HG02885 (cell line): ENCODE results near the gene HIC2.
"Not testable (repeated sequence)": the region's sequence is repeated elsewhere in the genome, so short reads cannot be mapped to it uniquely, and the experiment has no call there.

Experiments
- ATAC-seq: cut with Tn5 transposase; IDR thresholded peaks from one replicate; pipeline ENCODE4 v1.9.1; 2021; ENCODE audit warnings: mild to moderate bottlenecking; ENCODE audit not compliant: unreplicated experiment, poor library complexity

HIC2 gene

GRCh38 chr22:21417227-21417746, at the start of gene HIC2:
TSS of gene HIC2 (plus strand) at chr22:21417371. CDS start at chr22:21442832, 25,461 bp downstream.
- ATAC-seq, result peak; percentile 86

DNA sequence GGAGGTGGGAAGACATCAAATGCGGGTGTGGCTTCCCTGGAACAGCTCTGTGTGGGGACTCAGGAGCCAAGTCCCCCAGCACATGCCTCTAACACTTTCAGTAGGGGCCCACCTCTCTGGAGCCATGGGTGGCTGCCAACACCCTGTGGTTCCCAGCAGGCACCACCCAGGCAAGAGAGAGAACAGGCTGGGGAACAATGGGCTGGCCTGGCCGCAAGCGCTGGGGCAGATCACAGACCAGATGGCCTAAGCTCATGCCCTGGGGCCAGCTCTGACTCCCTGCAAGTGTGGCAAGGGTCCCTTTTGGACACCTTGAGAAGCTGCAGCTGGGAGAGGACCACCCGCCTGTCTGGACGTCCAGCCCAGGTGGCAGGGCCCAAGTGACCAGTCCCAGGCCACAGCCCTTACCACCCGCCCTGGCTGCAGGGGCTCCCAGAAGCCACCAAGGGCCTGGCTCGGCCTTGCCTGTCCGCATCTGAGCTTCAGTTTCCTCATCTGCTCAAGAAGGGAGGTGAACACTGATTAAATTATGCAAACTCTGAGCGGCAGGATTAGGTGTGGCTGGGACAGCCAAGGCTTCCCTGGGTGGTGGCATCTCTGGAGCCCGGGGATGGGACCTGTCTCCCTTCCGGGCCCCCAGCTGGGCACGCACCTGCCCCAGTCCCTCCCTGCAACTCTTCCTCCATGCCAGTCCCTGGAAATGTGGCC, 48.4 kb upstream of the HIC2 start:
- ATAC-seq, result not testable (repeated sequence)

GRCh38 chr22:21375880-21376279, 41.3 kb upstream of the HIC2 start:
- ATAC-seq, result not testable (repeated sequence)

DNA sequence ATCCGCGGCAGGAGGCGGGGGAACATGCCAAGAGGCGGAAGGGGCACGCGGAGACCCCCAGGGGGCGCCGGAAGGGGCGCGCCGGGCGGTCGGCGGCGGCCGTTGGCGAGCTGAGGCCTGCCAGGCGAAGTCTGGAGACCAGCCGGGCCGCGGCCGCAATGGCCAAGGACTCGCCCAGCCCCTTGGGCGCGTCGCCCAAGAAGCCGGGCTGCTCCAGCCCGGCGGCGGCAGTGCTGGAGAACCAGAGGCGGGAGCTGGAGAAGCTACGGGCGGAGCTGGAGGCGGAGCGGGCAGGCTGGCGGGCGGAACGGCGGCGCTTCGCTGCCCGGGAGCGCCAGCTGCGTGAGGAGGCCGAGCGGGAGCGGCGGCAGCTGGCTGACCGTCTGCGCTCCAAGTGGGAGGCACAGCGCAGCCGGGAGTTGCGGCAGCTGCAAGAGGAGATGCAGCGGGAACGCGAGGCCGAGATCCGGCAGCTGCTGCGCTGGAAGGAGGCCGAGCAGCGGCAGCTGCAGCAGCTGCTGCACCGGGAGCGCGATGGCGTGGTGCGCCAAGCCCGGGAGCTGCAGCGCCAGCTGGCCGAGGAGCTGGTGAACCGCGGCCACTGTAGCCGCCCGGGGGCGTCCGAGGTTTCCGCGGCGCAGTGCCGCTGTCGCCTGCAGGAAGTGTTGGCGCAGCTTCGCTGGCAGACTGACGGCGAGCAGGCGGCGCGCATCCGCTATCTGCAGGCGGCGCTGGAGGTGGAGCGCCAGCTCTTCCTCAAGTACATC, 33.3 kb upstream of the HIC2 start, which contains the start of gene RIMBP3B:
Gene RIMBP3B (plus strand): TSS at position 51 of the 767 bp plus-strand sequence. CDS start 108 bp downstream, at position 159.
- ATAC-seq, result peak; percentile 64

DNA sequence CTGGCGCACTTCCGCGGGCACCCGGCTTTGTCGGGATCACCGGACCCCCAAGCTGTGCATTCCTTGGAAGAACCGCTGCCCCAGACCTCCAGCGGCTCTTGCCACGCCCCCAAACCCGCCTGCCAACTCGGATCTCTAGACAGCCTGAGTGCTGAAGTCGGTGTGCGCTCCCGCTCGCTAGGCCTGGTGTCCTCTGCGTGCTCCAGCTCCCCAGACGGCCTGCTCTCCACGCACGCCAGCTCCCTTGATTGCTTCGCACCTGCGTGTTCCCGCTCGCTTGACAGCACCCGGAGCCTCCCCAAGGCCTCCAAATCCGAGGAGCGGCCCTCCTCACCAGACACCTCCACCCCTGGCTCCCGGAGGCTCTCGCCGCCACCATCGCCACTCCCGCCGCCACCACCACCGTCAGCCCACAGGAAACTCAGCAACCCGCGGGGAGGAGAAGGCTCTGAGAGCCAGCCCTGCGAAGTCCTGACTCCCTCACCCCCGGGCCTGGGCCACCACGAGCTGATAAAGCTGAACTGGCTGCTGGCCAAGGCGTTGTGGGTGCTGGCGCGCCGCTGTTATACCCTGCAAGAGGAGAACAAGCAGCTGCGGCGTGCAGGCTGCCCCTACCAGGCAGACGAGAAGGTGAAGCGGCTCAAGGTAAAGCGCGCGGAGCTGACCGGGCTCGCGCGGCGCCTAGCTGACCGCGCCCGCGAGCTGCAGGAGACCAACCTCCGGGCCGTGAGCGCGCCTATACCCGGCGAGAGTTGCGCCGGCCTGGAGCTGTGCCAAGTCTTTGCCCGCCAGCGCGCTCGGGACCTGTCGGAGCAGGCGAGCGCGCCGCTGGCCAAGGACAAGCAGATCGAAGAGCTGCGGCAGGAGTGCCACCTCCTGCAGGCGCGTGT, 32.5 kb upstream of the HIC2 start:
- ATAC-seq, result peak; percentile 16

DNA sequence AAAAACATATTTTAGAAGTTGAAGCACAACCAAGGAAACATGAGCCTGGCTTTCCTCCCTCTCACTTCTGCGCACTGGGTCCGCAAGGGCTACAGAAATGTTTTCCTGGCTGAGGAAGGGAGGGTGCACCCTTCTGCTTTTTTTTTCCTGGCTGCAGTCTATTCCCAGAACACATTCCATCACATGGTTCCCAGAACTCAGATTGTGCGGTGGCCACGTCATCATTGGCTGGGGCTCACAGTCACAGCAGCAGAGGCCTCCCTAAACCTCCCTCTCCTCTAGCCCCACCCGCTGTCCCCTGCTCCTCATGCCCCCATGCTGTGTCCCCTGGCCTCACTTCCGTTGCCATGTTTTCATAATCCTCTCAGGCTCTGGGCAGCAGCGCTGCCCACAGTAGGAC, 27.7 kb upstream of the HIC2 start:
- ATAC-seq, result not testable (repeated sequence)

DNA sequence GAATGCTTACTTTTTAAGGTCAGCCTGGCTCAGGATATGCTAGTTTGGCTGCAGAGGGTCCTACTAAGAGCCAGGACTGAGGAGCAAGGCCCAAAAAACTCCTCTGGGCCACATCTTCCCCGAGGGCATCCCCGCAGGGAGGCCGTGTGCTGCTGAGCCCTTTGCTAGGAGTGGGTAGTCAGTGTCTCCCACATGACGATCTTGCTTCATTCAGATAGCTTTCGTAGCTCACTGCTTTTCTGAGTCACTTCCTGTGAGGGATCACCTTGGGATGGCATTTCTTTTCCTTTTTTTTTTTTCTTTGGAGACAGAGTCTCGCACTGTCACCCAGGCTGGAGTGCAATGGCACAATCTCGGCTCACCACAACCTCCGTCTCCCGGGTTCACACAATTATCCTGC, 27.2 kb upstream of the HIC2 start:
- ATAC-seq, result not testable (repeated sequence)

GRCh38 chr22:21394613-21395012, 22.6 kb upstream of the HIC2 start:
- ATAC-seq, result not testable (repeated sequence)

DNA sequence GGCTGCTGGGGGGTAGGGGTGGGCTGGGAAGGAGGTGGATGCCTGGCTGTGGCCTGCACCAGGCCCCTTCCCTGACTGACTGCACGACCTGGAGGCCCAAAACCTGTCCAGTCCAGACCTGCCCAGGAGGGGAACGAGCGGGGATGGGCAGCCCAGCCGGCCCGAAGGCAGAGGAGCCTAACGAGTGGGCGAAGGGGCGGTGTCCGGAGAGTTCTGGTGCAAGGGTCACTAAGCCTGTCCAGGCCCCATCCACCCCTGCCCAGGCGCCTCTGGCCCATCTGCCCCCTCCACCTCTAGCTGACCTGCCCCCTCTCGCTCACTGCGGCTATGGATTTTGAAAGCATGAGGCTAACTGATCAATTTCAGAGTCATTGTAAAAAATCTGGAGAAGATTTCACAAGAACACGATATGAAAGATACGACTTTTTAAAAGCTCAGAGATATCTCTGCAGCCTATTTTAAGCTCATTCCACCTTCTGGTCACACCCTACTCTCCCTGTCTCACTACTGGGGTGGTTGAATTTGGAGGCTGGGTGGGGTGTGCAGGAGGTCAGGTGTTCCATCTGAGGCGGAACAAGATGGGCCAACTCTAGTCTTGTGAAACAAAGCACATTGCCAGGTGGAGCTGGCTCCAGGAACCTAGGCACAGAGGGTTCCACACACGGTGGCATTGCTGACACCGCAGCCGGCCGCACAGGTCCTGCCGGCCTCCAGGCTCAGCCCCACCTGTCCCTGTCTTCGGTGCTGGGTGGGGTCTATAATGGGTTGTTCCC, 15.8 kb upstream of the HIC2 start:
- ATAC-seq, result not testable (repeated sequence)

- ATAC-seq, result not testable (repeated sequence)
These were observed 14.3 kb upstream of the HIC2 start for GRCh38 chr22:21402763-21403314.

- not testable (repeated sequence) for ATAC-seq
These were observed 10.0 kb upstream of the HIC2 start for GRCh38 chr22:21407139-21407538.

DNA sequence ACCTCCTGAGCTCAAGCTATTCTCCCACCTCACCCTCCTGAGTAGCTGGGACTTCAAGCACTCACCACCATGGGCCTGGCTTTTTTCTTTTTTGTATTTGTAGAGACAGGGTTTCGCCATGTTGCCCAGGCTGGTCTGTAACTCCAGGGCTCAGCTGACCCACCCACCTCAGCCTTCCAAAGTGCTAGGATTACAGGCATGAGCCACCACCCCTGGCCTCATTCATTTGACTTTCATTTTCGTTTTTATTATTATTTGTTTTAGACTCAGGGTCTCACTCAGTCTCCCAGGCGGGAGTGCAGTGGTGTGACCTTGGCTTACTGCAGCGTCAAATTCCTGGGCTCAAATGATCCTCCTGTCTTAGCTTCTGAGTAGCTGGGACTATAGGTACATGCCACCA, 9.4 kb upstream of the HIC2 start:
- not testable (repeated sequence) for ATAC-seq

GRCh38 chr22:21416375-21416774, 796 bp upstream of the HIC2 start:
- not testable (repeated sequence) for ATAC-seq

DNA sequence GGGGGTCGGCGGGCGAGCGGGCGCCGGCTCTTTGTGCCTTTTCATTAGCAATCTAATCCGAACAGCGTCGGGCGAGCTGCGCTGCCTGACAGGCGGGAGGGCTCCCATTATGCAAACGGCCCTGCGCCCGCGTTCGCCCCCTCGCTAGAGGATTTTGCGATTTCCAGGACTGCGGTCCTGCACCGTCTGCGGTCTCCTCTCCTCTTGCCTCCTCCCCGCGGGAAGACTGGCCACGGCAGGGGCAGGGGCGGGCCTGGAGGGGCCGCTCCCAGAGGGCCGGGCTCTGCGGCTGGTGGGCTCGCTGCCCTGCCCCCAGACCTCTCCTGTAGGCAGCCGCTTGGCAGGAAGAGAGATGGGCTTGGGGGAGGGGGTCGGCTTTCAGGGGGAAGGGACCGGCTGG, 682 bp downstream of the HIC2 start:
- peak; percentile 23 for ATAC-seq

GRCh38 chr22:21418974-21419638, 1.9 kb downstream of the HIC2 start:
- ATAC-seq, result not testable (repeated sequence)

GRCh38 chr22:21420180-21420763, 3.1 kb downstream of the HIC2 start:
- not testable (repeated sequence) for ATAC-seq

GRCh38 chr22:21424084-21424709, 7.0 kb downstream of the HIC2 start:
- ATAC-seq, result not testable (repeated sequence)
